ENCODE data around the gene FREM2.

FREM2 gene

DNA sequence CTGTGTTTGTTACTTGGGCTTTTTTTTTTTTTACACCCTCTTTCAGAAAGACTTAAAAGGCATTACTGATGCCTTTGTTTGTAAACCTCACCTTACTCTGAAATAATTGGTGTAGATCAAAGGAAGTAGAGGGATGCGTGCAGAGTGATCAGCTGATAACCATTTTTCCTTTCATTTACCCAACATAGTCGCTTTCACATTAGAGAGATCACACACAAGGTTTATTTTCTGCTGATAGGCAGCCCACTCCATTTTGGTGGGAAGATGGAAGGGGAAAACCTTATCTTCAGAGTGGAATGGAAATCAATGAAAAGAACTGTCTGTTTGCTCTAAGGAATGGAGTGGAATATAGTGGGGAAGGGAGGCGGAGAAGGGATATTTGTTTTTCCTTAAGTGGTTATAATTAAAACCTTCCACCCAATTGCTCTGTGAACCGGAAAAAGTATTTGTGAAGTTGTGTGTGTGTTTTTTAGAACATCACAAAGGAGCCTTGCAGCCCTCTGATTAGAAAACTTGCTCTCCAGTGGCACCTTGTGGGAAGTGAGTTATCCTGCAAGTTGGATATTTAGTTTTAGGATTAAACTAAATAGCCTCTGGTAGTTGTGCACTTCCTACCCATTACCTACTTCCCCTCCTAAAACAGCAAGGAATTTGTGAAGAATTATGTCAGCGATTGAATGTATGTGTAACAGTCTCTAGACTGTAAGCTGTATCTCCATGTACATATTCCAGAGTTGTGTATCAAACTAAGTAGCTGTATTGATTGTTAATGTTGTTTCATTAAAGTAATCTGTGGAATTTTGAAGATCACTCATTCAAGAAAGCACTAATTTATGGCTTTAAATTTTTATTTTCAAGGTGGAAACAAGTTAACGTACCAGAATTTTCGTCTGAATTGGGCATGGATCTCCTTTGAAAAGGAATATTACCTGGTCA, 76.8 kb downstream of the FREM2 start:
- no peak for DNase-seq (ENCODE audit: low read depth in 2 of 2)

DNA sequence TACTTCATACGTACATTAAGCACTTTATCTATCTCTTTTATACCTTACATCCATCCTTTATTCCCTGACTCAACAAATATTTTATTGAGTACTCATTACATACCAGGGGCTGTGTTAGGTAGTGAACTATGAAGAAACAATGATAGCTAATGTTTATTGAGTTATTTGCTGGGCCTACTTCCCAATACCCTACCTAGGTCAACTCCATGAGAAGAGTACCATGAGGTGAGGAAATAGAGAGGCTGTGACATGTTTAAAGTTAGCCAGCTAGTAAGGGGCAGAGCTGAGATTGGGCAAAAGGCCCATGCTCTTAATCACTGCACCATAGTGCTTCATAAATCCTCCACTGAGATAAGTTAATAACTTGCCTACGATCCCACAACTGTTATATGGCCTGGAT, 79.9 kb downstream of the FREM2 start:
- DNase-seq (ENCODE audit: low read depth in 2 of 2): no peak

GRCh38 chr13:38767506-38768265, 80.8 kb downstream of the FREM2 start:
- DNase-seq (ENCODE audit: low read depth in 2 of 2): no peak

DNA sequence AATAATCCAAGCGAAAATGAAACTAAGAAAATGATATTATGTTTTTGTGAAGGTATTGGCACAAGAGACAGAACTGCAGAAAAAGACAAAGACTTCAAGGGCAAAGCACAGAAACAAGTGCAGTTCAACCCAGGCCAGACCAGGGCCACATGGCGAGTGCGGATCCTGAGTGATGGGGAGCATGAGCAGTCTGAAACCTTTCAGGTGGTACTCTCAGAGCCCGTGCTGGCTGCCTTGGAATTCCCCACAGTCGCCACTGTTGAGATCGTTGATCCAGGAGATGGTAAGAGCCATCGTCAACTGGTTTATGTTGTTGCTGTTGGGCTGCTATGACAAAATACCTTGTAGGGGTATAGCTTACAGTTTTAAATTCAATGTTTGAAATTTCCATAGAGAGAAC, 82.6 kb downstream of the FREM2 start:
- DNase-seq (ENCODE audit: low read depth in 2 of 2): no peak

- DNase-seq (ENCODE audit: low read depth in 2 of 2): no peak
Observed at GRCh38 chr13:38775085-38775484, 88.2 kb downstream of the FREM2 start.

DNA sequence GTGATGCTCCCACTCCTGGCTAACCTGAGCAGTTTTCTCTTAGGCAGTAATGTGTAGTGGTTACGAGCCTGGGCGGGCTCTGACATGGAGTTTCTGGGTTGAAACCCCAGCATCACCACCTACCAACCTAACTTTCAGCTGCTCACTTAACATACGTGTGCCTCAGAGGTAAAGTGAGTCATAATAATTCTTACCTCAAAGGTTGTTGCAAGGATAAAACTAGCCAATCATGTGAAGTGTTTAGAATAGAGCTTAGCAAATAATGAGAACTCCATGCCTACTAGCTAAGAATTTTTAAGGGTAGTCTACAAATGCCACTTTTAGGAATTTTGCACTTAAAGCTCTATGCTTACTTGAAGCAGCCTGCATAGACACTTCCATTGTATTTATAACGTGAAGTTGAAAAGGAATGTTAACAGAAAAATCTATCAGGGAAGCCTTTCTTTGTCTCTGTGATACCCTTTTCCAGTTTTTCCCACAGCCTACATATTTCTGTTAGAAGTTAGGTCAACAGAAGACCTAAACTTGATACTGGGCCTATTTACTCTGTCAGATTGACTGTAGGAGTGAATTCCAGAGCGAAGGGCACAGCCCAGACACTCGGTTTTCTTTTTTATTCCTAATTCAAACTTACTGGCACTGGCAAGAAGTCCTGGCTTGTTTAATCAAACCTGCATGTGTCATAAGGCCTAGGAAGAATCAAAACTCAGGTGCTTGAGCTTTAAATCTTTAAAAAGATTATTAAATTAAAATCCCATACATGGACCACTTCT, 90.7 kb downstream of the FREM2 start:
- DNase-seq (ENCODE audit: low read depth in 2 of 2): no peak

- DNase-seq (ENCODE audit: low read depth in 2 of 2): no peak
Observed at GRCh38 chr13:38781539-38781938, 94.7 kb downstream of the FREM2 start.

DNA sequence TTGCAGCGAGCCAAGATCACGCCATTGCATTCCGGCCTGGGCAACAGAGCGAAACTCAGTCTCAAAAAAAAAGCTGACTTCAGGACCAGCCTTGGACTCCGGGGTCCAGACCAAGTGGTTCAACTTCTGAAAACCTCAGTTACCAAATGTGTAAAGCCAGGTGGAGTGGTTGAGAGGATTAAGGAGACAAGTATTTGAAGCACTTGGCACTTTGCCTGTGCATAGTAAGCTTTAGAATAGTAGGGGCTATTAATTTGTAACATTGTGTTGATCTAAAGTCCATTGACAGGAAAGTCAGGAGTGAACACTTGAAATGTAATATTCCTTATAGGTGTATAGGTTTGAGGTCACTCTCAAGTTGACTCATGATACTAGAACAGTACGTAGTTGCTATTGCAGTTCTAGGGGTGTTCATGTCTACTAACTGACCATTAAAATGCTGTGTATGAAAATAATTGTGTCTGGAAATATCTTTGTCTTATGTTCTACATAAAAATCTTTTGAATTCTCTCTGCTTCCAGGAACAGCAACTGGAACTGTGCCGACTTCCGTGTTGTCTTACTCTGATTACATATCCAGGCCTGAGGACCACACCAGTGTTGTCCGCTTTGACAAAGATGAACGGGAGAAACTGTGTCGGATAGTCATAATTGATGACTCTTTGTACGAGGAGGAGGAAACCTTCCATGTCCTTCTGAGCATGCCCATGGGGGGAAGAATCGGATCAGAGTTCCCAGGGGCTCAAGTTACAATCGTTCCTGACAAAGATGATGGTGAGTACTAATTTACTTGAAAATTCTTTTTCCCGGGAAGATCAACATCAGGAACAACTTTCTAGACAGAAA, 97.4 kb downstream of the FREM2 start:
- DNase-seq (ENCODE audit: low read depth in 2 of 2): no peak

GRCh38 chr13:38785042-38785441, 98.2 kb downstream of the FREM2 start:
- no peak for DNase-seq (ENCODE audit: low read depth in 2 of 2)

- DNase-seq (ENCODE audit: low read depth in 2 of 2): no peak
Observed at GRCh38 chr13:38785490-38785889, 98.6 kb downstream of the FREM2 start.

- no peak for DNase-seq (ENCODE audit: low read depth in 2 of 2)
Observed at GRCh38 chr13:38787550-38787949, 100.7 kb downstream of the FREM2 start.

DNA sequence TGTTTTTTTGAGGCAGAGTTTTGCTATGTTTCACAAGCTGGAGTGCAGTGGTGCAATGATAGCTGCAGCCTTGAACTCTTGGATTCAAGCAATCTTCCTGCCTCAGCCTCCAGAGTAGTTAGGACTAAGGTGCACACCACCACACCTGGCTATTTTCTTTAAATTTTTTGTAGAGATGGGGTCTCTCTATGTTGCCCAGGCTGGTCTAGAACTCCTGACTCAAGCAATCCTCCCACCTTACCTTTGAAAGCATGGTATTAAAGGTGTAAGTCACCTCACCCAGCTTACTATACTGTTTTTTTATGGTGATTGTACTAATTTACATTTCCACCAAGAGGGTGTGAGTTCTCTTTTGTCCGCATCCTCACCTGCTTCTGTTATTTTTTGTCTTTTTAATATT, 110.0 kb downstream of the FREM2 start:
- no peak for DNase-seq (ENCODE audit: low read depth in 2 of 2)

- no peak for DNase-seq (ENCODE audit: low read depth in 2 of 2)
Observed at GRCh38 chr13:38803531-38803930, 116.7 kb downstream of the FREM2 start.

DNA sequence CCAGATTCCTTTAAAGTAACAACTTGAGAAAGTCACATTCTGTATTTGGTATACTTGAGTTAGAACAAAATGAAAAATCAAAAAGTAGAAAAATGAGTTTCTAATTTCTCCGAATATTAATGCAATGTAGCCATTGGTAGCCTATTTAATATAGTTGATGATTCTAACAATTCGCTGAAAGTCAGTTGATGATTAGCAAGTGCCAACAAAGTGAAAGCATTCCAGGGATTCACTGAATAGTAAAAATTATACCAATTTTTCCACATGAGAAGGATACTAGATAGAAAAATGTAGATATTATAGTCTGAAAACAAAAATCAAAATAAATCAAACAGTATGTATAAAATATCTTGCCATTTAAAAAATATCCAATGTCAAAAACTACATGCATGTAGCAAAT, 117.2 kb downstream of the FREM2 start:
- DNase-seq (ENCODE audit: low read depth in 2 of 2): no peak

- DNase-seq (ENCODE audit: low read depth in 2 of 2): no peak
Observed at GRCh38 chr13:38804536-38804935, 117.7 kb downstream of the FREM2 start.

DNA sequence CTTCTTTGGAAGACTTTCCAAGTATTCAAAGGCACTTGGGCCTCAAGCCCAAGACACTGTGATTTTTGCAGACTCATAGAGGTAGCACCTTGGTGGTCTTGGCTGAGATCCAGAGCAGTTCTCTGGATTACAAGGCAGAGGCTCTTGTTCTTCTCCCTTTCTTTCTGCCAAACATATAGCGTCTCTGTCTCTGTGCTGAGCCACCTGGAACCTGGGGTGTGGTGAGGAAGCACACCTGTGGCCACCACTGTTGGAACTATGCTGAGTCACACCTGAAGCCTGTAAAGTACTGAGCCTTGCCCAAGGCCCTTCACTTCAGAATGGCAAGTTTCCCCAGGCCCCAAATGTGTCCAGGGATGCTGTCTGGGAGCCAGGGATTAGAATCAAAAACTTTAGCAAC, 127.5 kb downstream of the FREM2 start:
- no peak for DNase-seq (ENCODE audit: low read depth in 2 of 2)

DNA sequence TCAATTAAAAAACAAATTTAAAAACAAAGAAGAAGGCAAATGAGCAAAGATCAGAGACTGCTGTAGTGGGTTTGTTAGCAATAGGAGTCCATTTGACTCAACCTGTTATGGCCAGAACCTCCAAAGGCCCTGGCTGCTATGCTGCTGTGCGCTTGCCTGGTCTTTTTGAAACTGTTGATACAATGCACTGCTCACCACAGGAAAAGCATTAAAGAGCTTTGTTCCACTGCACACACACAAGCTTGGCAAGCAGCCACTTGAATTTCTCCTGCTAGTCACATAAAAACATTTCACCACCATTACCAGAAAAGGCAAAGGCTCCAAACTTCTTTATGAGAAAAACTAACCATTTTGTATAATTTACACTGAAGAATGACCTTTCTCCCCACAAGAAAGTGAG, 132.2 kb downstream of the FREM2 start:
- no peak for DNase-seq (ENCODE audit: low read depth in 2 of 2)

- no peak for DNase-seq (ENCODE audit: low read depth in 2 of 2)
Observed at GRCh38 chr13:38819596-38819995, 132.7 kb downstream of the FREM2 start.

- no peak for DNase-seq (ENCODE audit: low read depth in 2 of 2)
Observed at GRCh38 chr13:38821770-38822551, 135.1 kb downstream of the FREM2 start.

- no peak for DNase-seq (ENCODE audit: low read depth in 2 of 2)
Observed at GRCh38 chr13:38824342-38824741, 137.5 kb downstream of the FREM2 start.

Measured in activated CD8-positive, alpha-beta memory T cell treated with anti-CD3 and anti-CD28 coated beads for 4 hours (primary cell).